Mononuclear cell (primary cell): Measurements from ENCODE around the gene MYH7. TPM values are rescaled to one million over a fixed set of nuclear protein-coding genes. Genes with fewer than 3 reads are reported as not detected.

Source experiments
- H3K27me3 ChIP-seq: 2 replicates; pipeline ENCODE4 v1.6.0; 2011; ENCODE audit warnings: low read length, control low read depth; ENCODE audit not compliant: insufficient read depth
- H3K4me1 ChIP-seq: 2 replicates; pipeline ENCODE4 v1.5.1; 2011; ENCODE audit warnings: mild to moderate bottlenecking, low read length, control low read depth; ENCODE audit not compliant: insufficient read depth
- H3K4me3 ChIP-seq: 2 replicates; pipeline ENCODE4 v1.5.1; 2011; ENCODE audit warnings: mild to moderate bottlenecking, low read length, moderate library complexity
- H3K9me3 ChIP-seq: 2 replicates; pipeline ENCODE4 v1.5.1; 2011; ENCODE audit warnings: low read depth, mild to moderate bottlenecking, control low read depth, low read length
- total RNA-seq: library from RNA; depleted of rRNA; stranded (reverse); fragments of >200 nt; gene quantifications from one replicate; pipeline ENCODE4 v1.2.3, GENCODE V29; 2012

MYH7 gene
- not detected for total RNA-seq

GRCh38 chr14:23435543-23436326 lies at the start of gene MYH7:
MYH7 (minus strand) TSS chr14:23435660; CDS start chr14:23433732, 1,928 bp downstream.
- Histone ChIP-seq H3K27me3 (no peaks in the 10 kb centered on the region), H3K9me3 (no peaks in the 10 kb centered on the region), H3K4me3 (no peak within 1 kb of the TSS), H3K4me1 (no peaks in the 10 kb centered on the region)

DNA sequence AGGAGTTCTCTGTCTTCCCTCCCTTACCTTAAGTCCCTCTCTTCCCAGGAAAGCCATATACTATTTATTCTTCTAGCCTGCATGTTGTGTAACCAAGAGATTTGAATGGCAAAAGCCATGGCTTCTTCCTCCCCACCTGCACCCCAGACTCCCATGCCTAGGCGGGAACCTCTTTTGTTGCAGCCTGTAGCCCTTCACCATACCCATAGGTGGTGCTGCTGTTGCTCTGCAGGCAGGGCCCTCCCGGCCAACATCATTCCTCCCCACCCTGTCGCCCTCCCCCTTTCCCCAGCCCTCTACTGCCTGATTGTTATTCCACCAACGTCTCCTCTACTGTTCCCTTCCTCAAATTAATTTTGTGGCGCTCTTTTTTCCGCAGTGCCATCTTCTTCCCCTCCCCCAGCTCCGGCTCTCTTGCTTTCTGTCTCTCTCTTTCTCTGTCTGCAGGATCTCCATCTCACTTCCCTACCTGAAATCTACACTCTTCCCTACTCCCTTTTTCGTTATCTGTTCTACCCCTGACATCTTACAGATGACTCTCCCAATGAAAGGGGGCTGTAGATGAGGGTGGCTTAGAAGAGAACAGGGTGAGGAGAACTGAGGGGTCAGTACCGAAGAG lies 47.9 kb upstream of the MYH7 start:
- Histone ChIP-seq H3K4me3 (no peak overlapping the region), H3K9me3 (no peaks in the 10 kb centered on the region), H3K4me1 (no peaks in the 10 kb centered on the region), H3K27me3 (no peaks in the 10 kb centered on the region)

- H3K9me3 ChIP-seq = no peaks in the 10 kb centered on the region
These were observed 47.3 kb upstream of the MYH7 start for GRCh38 chr14:23482823-23483148.

GRCh38 chr14:23481979-23482822 lies 46.7 kb upstream of the MYH7 start:
- Histone ChIP-seq H3K4me3 (no peak overlapping the region), H3K9me3 (no peaks in the 10 kb centered on the region), H3K27me3 (no peaks in the 10 kb centered on the region), H3K4me1 (no peaks in the 10 kb centered on the region)

More at GRCh38 chr14:23482823-23483148, 47.3 kb upstream of the MYH7 start:
- no peak overlapping the region for H3K4me3 ChIP-seq
- no peaks in the 10 kb centered on the region for H3K27me3 ChIP-seq
- no peaks in the 10 kb centered on the region for H3K4me1 ChIP-seq

GRCh38 chr14:23481362-23481970 lies 46.0 kb upstream of the MYH7 start:
- Histone ChIP-seq H3K4me1 (no peaks in the 10 kb centered on the region), H3K9me3 (no peaks in the 10 kb centered on the region), H3K27me3 (no peaks in the 10 kb centered on the region), H3K4me3 (no peak overlapping the region)

GRCh38 chr14:23478109-23478759 lies 42.8 kb upstream of the MYH7 start:
- no peaks in the 10 kb centered on the region for H3K27me3 ChIP-seq
- no peaks in the 10 kb centered on the region for H3K4me1 ChIP-seq
- no peak overlapping the region for H3K4me3 ChIP-seq
- H3K9me3 ChIP-seq = no peaks in the 10 kb centered on the region

GRCh38 chr14:23470947-23471346 lies 35.5 kb upstream of the MYH7 start:
- H3K9me3 ChIP-seq = no peaks in the 10 kb centered on the region
- no peaks in the 10 kb centered on the region for H3K27me3 ChIP-seq
- H3K4me1 ChIP-seq = peaks cover 12% of the 10 kb centered on the region
- no peak overlapping the region for H3K4me3 ChIP-seq

- peak overlapping the region; percentile 69 for H3K4me3 ChIP-seq
- H3K9me3 ChIP-seq = no peaks in the 10 kb centered on the region
- no peaks in the 10 kb centered on the region for H3K27me3 ChIP-seq
- peaks cover 12% of the 10 kb centered on the region for H3K4me1 ChIP-seq
These were observed 34.5 kb upstream of the MYH7 start for GRCh38 chr14:23469906-23470403.

- H3K27me3 ChIP-seq = no peaks in the 10 kb centered on the region
- no peaks in the 10 kb centered on the region for H3K9me3 ChIP-seq
- peak within 1 kb of the TSS; percentile 69 for H3K4me3 ChIP-seq
- peaks cover 12% of the 10 kb centered on the region for H3K4me1 ChIP-seq
These were observed 33.9 kb upstream of the MYH7 start, which contains the start of gene NGDN for GRCh38 chr14:23469127-23469905. NGDN (plus strand) TSS chr14:23469703; CDS start chr14:23469716, 13 bp downstream.

DNA sequence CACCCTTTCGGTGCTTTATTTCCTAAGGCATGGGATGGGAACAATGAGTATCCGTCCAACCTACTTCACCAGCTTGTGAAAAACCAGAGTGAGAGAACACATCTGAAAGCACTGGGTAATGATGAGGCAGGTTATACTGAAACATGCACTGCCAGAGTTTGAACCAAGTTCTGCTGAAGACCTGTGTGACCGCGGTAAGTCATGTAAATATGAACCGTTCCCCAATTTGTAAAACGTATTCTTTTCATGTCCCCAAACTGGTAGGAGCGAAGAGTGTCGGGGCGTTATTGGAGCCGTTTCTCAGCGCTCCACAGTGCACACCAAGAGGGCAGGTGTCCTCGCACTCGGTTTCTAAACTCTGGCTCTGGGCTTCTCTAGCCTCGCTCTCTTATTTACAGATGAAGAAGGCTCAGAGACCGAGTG lies 33.3 kb upstream of the MYH7 start:
- peaks cover 12% of the 10 kb centered on the region for H3K4me1 ChIP-seq
- H3K9me3 ChIP-seq = no peaks in the 10 kb centered on the region

DNA sequence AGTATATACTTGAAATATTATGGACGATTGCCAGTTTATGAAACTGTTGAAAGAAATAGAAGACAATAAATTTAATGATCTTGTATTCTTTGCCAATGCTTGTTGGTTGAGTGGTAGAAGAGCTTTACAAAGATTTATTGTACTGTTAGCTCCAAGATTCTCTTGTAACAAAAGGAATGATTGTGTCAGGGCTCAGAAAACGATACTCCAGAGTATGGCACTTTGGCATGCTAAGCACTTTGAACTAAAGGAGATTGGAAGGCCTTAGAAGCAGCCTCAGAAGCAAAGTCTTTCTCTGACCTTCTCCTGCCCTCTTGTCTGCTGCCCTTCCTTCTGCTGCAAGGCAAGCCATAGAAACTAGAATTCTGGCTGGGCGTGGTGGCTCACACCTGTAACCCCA lies 29.8 kb upstream of the MYH7 start:
- no peaks in the 10 kb centered on the region for H3K9me3 ChIP-seq

More for the DNA sequence above, 33.3 kb upstream of the MYH7 start:
- Histone ChIP-seq H3K27me3 (no peaks in the 10 kb centered on the region), H3K4me3 (peak overlapping the region; percentile 69)

GRCh38 chr14:23464700-23465099 lies 29.2 kb upstream of the MYH7 start:
- Histone ChIP-seq H3K4me3 (no peak overlapping the region), H3K27me3 (no peaks in the 10 kb centered on the region), H3K4me1 (peaks cover 5% of the 10 kb centered on the region), H3K9me3 (no peaks in the 10 kb centered on the region)

More for the DNA sequence above, 29.8 kb upstream of the MYH7 start:
- Histone ChIP-seq H3K4me1 (peaks cover 10% of the 10 kb centered on the region), H3K4me3 (no peak overlapping the region), H3K27me3 (no peaks in the 10 kb centered on the region)

DNA sequence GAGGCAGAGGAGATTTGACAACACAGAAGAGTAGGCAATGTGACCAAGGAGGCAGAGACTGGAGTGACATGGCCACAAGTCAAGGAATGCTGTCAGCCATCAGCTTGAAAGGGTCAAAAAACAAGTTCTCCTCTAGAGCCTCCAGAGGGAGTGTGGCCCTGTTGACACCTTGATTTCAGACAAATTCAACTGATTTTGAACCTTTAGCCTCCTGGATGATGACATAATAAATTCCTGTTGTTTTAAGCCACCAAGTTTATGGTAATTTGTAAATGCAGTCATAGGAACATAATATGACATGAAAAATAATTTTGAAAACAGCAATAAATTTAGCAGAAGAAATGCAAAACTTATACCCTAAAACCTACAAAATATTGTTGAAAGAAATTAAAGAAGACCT lies 25.5 kb upstream of the MYH7 start:
- Histone ChIP-seq H3K27me3 (peaks cover 8% of the 10 kb centered on the region), H3K4me1 (no peaks in the 10 kb centered on the region), H3K4me3 (no peak overlapping the region), H3K9me3 (no peaks in the 10 kb centered on the region)
